Gastrocnemius medialis (tissue), 4 donors: ENCODE data around the gene SMTNL2. TPM values are rescaled to one million over a fixed set of nuclear protein-coding genes. Genes with fewer than 3 reads are reported as not detected.
A peak's percentile ranks its signal among the peaks of the same experiment; 100 is the strongest.

Source experiments
- ATAC-seq, 2 donors: fragments of 150-250 bp; one replicate each; pipeline ENCODE4 v1.9.1; 2016
- DNase-seq, 2 donors: peaks; one replicate each; pipeline ENCODE4 v3.0.0-alpha.2; 2019
- H3K27ac ChIP-seq, 4 donors: fragments of 200-600 bp; sonication (generic); 1 replicate in 1 of 4; 2 replicates in 3 of 4; pipeline ENCODE4 v1.5.1; 2016 to 2018; ENCODE audit warnings: mild to moderate bottlenecking in 2 of 4, moderate library complexity in 1 of 4
- H3K27me3 ChIP-seq, 3 donors: fragments of 200-600 bp; sonication (generic) in 2 of 3; 1 replicate in 1 of 3; 2 replicates in 2 of 3; pipeline versions ENCODE4 v1.5.1 to v1.6.0; 2016 to 2019; ENCODE audit warnings: mild to moderate bottlenecking in 1 of 3, moderate library complexity in 1 of 3
- H3K36me3 ChIP-seq, 2 donors: fragments of 200-600 bp; sonication (generic) in 1 of 2; one replicate each; pipeline ENCODE4 v1.5.1; 2017 to 2018
- H3K4me1 ChIP-seq, 2 donors: fragments of 200-600 bp; sonication (generic) in 1 of 2; one replicate each; pipeline ENCODE4 v1.5.1; 2016 to 2017; ENCODE audit warnings: mild to moderate bottlenecking in 2 of 2
- H3K4me3 ChIP-seq, 4 donors: fragments of 200-600 bp; sonication (generic) in 3 of 4; 1 replicate in 1 of 4; 2 replicates in 3 of 4; pipeline ENCODE4 v1.5.1; 2016 to 2019; ENCODE audit warnings: mild to moderate bottlenecking in 2 of 4
- H3K9me3 ChIP-seq, 3 donors: fragments of 200-600 bp; sonication (generic) in 2 of 3; 1 replicate in 1 of 3; 2 replicates in 2 of 3; pipeline ENCODE4 v1.5.1; 2016 to 2019
- POLR2A ChIP-seq, 2 donors: fragments of 450-650 bp; IDR thresholded peaks; one replicate each; pipeline ENCODE4 v1.6.1; 2017; ENCODE audit warnings: antibody characterized with exemption in 2 of 2, mild to moderate bottlenecking in 2 of 2, moderate library complexity in 2 of 2
- in situ Hi-C, 4 donors: fragments of 200-750 bp; cut with MboI; loops; one replicate each; pipeline versions ENCODE4 v1.15.0 to v1.8.0; 2017; ENCODE audit warnings: low sequenced_read_pairs in 4 of 4
- intact Hi-C: fragments of 100-400 bp; cut with DNase I; formaldehyde crosslinking; loops from one replicate; pipeline ENCODE4 v1.15.1; 2023; ENCODE audit warnings: low total_unique reads
- total RNA-seq, 4 donors: library from RNA; depleted of rRNA; stranded (reverse); fragments of >200 nt; gene quantifications; one replicate each; pipeline versions ENCODE4 v1.1.0 to v1.2.3, GENCODE V29; 2016
- TF ChIP-seq, protein P1 (sequence below), 5 experiments: fragments of 450-650 bp in 3 of 5; fragments of 200-600 bp in 2 of 5; sonication (generic) in 2 of 5; IDR thresholded peaks in 4 of 5; conservative IDR thresholded peaks in 1 of 5; 1 replicate in 4 of 5; 2 replicates in 1 of 5; pipeline ENCODE4 v1.5.1; 2016 to 2019; ENCODE audit warnings: antibody characterized with exemption in 5 of 5, mild to moderate bottlenecking in 3 of 5, moderate library complexity in 3 of 5

Gene SMTNL2
- total RNA-seq, 4 donors from 2014 or later: 110 to 588 (median 420) TPM

DNA sequence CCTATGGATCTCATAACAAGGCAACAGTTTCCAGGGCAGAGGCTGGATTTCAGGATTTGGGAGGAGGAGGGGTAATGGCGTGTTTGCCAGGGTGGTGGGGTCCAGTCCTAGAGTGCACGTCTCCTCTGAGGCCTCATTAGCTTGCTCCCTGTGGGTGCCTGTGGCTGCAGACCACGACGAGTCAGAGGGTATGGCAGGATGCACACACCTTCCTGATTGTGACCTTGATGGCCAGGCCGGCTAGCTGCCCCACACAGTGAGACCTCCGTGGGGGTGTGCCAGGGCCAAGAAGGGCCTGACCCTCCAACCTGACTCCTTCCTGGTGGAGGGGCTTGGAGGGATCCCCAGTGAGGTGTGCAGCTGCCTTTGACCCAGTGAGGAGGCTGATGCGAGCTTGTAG lies 4.0 kb upstream of the SMTNL2 start:
- H3K27me3 ChIP-seq: no peaks in the 10 kb centered on the region
- no peak overlapping the region for H3K27ac ChIP-seq
- DNase-seq (no peak), ATAC-seq (no peak)
- TF ChIP-seq, protein P1, sequence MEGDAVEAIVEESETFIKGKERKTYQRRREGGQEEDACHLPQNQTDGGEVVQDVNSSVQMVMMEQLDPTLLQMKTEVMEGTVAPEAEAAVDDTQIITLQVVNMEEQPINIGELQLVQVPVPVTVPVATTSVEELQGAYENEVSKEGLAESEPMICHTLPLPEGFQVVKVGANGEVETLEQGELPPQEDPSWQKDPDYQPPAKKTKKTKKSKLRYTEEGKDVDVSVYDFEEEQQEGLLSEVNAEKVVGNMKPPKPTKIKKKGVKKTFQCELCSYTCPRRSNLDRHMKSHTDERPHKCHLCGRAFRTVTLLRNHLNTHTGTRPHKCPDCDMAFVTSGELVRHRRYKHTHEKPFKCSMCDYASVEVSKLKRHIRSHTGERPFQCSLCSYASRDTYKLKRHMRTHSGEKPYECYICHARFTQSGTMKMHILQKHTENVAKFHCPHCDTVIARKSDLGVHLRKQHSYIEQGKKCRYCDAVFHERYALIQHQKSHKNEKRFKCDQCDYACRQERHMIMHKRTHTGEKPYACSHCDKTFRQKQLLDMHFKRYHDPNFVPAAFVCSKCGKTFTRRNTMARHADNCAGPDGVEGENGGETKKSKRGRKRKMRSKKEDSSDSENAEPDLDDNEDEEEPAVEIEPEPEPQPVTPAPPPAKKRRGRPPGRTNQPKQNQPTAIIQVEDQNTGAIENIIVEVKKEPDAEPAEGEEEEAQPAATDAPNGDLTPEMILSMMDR (IDR thresholded peaks at IDR 0.05 in 4 of 5, conservative IDR thresholded peaks at IDR 0.05 in 1 of 5): no peak
- TF ChIP-seq POLR2A (IDR thresholded peaks at IDR 0.05): no peak
- H3K4me1 ChIP-seq: peaks cover 25 to 32% of the 10 kb centered on the region in 2 donors
- peaks cover 0 to 3% of the 10 kb centered on the region in 2 donors for H3K36me3 ChIP-seq
- in situ Hi-C loops: no loop called here
- intact Hi-C loops: loop anchor here (5.0 kb wide), 1 partner anchor 37 kb away; no protein-coding TSS in a partner anchor
- no peaks in the 10 kb centered on the region for H3K9me3 ChIP-seq
- H3K4me3 ChIP-seq: no peak overlapping the region

GRCh38 chr17:4582101-4582501 lies 2.2 kb upstream of the SMTNL2 start:
- Histone ChIP-seq H3K9me3 (no peaks in the 10 kb centered on the region), H3K27ac (no peak overlapping the region), H3K4me1 (peaks cover 9 to 13% of the 10 kb centered on the region in 2 donors), H3K4me3 (no peak overlapping the region), H3K27me3 (no peaks in the 10 kb centered on the region), H3K36me3 (peaks cover 0 to 3% of the 10 kb centered on the region in 2 donors)
- intact Hi-C loops (loop anchor here (5.0 kb wide), 1 partner anchor 35 kb away; no protein-coding TSS in a partner anchor), in situ Hi-C loops (no loop called here)
- ATAC-seq: no peak
- TF ChIP-seq, protein P1 (IDR thresholded peaks at IDR 0.05 in 4 of 5, conservative IDR thresholded peaks at IDR 0.05 in 1 of 5): no peak
- TF ChIP-seq POLR2A (IDR thresholded peaks at IDR 0.05): no peak
- no peak for DNase-seq

DNA sequence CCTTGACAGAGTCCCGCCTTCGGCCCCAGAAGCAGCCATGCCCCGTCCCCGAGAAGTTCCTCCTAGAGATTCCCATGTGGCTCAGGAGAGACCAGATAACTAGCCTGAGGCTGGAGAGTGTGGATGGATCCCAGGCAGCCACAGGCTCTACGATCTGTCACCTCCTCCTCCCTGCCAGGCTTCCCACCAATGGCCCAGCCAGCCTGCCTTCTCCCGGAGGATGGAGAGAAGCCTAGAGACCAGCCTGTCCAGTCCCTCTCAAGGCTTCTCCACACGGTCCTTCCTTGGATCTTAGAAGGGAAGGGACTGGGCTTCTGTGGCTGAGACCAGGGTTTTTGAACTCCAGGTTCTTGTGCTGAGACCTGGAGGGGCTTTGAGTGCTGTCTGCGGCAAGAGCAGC lies 1.6 kb upstream of the SMTNL2 start:
- intact Hi-C loops (loop anchor here (5.0 kb wide), 1 partner anchor 35 kb away; no protein-coding TSS in a partner anchor), in situ Hi-C loops (no loop called here)
- Histone ChIP-seq H3K27me3 (no peaks in the 10 kb centered on the region), H3K9me3 (no peaks in the 10 kb centered on the region), H3K27ac (peak overlapping the region in 3 of 4 donors; percentile 90 to 100 (median 97)), H3K36me3 (peaks cover 0 to 3% of the 10 kb centered on the region in 2 donors), H3K4me1 (peaks cover 12 to 13% of the 10 kb centered on the region in 2 donors), H3K4me3 (no peak overlapping the region)
- DNase-seq (no peak), ATAC-seq (no peak)
- no peak for TF ChIP-seq POLR2A (IDR thresholded peaks at IDR 0.05)
- TF ChIP-seq, protein P1 (IDR thresholded peaks at IDR 0.05 in 4 of 5, conservative IDR thresholded peaks at IDR 0.05 in 1 of 5): no peak

DNA sequence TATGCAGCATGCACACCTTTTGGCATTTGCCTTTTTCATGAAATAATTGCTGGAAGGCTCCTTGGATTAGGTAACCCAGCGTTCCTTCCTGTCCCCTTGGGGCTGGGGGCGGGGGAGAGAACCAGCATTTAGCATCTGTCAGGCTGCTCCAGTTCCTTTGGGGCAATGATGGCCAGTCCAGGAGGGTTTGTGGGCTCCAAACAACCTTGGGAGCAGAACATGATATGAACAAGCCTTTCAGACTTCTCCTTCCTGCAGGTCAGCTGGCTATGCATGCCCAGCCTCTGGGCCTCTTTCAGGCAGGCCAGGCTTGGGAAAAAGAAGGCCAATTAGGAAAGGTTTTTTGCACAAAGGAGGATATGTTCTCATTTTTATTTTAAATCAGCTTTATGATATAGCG lies 1.1 kb upstream of the SMTNL2 start:
- H3K27ac ChIP-seq: peak overlapping the region; percentile 90 to 100 (median 98)

More for the DNA sequence above, 1.1 kb upstream of the SMTNL2 start:
- Histone ChIP-seq H3K4me3 (peak overlapping the region in 3 of 4 donors; percentile 70 to 87 (median 76)), H3K4me1 (peaks cover 17 to 18% of the 10 kb centered on the region in 2 donors), H3K9me3 (no peaks in the 10 kb centered on the region), H3K27me3 (no peaks in the 10 kb centered on the region), H3K36me3 (peaks cover 0 to 3% of the 10 kb centered on the region in 2 donors)
- ATAC-seq (no peak), DNase-seq (no peak)
- in situ Hi-C loops: no loop called here
- TF ChIP-seq POLR2A (IDR thresholded peaks at IDR 0.05): no peak
- TF ChIP-seq, protein P1 (IDR thresholded peaks at IDR 0.05 in 4 of 5, conservative IDR thresholded peaks at IDR 0.05 in 1 of 5): no peak
- intact Hi-C loops: loop anchor here (5.0 kb wide), 1 partner anchor 34 kb away; no protein-coding TSS in a partner anchor
